KG1 (cell line): ENCODE results near the gene FRMD4B.

Source experiments
- DNase-seq: peaks from one replicate; lab custom pipeline; 2025; lab: John Stamatoyannopoulos, UW

Gene FRMD4B

GRCh38 chr3:69405067-69405466, 19.2 kb upstream of the FRMD4B start:
- no peak for DNase-seq

- no peak for DNase-seq
These were observed 17.6 kb upstream of the FRMD4B start for GRCh38 chr3:69403454-69403853.

- DNase-seq = no peak
These were observed 14.8 kb upstream of the FRMD4B start for GRCh38 chr3:69400683-69401082.

GRCh38 chr3:69392850-69393249, 7.0 kb upstream of the FRMD4B start:
- DNase-seq = no peak

GRCh38 chr3:69392415-69392814, 6.5 kb upstream of the FRMD4B start:
- DNase-seq = no peak

- DNase-seq = no peak
These were observed 5.7 kb upstream of the FRMD4B start for GRCh38 chr3:69391554-69391953.

GRCh38 chr3:69390771-69391170, 4.9 kb upstream of the FRMD4B start:
- DNase-seq = no peak

- DNase-seq = no peak
These were observed 3.8 kb upstream of the FRMD4B start for GRCh38 chr3:69389520-69390248.

- DNase-seq = no peak
These were observed 2.4 kb upstream of the FRMD4B start for GRCh38 chr3:69388241-69388640.

GRCh38 chr3:69386556-69387385, 883 bp upstream of the FRMD4B start:
- DNase-seq = no peak

GRCh38 chr3:69385123-69385722, 665 bp downstream of the FRMD4B start:
- no peak for DNase-seq

- no peak for DNase-seq
These were observed 1.6 kb downstream of the FRMD4B start for GRCh38 chr3:69384326-69384725.

- no peak for DNase-seq
These were observed 6.2 kb downstream of the FRMD4B start for GRCh38 chr3:69379661-69380060.

- no peak for DNase-seq
These were observed 7.6 kb downstream of the FRMD4B start for GRCh38 chr3:69378112-69378802.

- no peak for DNase-seq
These were observed 8.6 kb downstream of the FRMD4B start for GRCh38 chr3:69377262-69377661.

GRCh38 chr3:69376731-69377130, 9.2 kb downstream of the FRMD4B start:
- DNase-seq = no peak

GRCh38 chr3:69371816-69372215, 14.1 kb downstream of the FRMD4B start:
- DNase-seq = no peak

- DNase-seq = no peak
These were observed 15.0 kb downstream of the FRMD4B start for GRCh38 chr3:69370901-69371301.

GRCh38 chr3:69370156-69370883, 15.6 kb downstream of the FRMD4B start:
- peak; percentile 28 for DNase-seq

- DNase-seq = peak; percentile 49
These were observed 17.7 kb downstream of the FRMD4B start for GRCh38 chr3:69368129-69368741.

- DNase-seq = no peak
These were observed 18.3 kb downstream of the FRMD4B start for GRCh38 chr3:69367586-69367985.
